ENCODE measurements around the gene SLC25A11.
"Not testable (repeated sequence)": the region's sequence is repeated elsewhere in the genome, so short reads cannot be mapped to it uniquely, and the experiment has no call there.

Gene SLC25A11

DNA sequence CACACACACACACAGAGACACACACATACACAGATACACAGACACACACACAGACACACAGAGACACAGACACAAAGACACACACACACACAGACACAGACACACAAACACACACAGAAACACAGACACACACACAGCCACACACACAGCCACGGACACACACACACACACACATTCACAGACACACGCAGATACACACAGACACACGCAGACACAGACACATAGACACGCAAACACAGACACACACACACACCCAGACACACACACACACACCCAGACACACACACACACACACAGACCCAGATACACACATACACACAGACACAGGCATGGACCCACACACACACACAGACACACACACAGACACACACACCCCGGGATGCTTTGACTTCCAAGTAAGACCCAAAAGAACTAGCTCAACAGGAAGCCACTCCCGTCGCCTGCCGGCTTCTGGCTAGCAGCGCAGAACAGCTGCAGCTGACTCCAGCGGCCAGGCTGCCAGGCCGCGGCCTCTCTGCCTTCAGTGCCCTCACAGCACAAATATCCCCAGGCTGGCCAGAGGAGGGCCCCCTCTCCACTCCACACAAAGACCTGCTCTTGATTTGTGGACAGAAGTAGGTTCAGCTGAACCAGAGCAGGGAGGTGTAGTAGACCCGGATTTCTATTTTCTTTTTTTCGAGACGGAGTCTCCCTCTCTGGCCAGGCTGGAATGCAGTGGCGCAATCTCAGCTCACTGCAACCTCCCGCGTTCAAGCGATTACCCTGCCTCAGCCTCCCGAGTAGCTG, 30.9 kb downstream of the SLC25A11 start:
- FAIRE-seq, result peak; percentile 53

DNA sequence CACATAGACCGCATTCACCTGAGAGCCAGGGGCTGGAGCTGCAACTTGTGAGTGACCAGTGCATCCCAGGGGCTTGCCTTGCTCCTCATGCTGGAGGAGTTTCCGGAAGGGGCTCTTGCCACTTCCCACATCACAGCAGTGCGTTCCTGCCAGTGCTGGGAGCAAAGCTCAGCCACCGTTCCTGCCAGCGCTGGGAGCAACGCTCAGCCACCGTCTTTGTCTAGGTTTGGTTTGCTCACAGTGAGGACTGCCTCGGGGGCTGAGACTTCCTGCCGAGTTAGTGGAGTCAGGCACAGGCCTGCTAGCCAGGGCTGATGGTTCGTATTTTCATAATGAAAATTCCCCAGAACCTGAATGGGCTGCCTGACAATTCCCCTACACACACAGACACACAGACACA, 31.5 kb downstream of the SLC25A11 start:
- FAIRE-seq, result no peak

DNA sequence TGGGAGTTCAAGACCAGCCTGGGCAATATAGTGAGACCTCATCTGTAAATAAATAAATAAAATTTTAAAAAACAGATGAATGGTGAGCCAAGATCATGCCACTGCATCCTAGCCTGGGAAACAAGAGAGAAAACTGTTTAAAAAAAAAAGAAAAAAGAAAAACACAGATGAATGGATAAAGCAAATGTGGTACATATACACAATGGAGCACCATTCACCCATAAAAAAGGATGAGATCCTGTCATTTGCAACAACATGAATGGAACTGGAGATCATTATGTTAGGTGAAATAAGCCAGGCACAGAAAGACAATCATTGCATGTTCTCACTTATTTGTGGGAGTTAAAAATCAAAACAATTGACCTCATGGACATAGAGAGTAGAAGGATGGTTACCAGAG, 33.2 kb downstream of the SLC25A11 start:
- not testable (repeated sequence) for FAIRE-seq

- FAIRE-seq, result no peak
Observed at GRCh38 chr17:4903051-4903818, 36.6 kb downstream of the SLC25A11 start, which contains the start of gene CHRNE. TSS of gene CHRNE (minus strand) at chr17:4903098. CDS start at chr17:4903063, 35 bp downstream.

GRCh38 chr17:4902540-4902939, 37.3 kb downstream of the SLC25A11 start:
- no peak for FAIRE-seq

GRCh38 chr17:4901648-4902344, 38.0 kb downstream of the SLC25A11 start:
- FAIRE-seq, result no peak

DNA sequence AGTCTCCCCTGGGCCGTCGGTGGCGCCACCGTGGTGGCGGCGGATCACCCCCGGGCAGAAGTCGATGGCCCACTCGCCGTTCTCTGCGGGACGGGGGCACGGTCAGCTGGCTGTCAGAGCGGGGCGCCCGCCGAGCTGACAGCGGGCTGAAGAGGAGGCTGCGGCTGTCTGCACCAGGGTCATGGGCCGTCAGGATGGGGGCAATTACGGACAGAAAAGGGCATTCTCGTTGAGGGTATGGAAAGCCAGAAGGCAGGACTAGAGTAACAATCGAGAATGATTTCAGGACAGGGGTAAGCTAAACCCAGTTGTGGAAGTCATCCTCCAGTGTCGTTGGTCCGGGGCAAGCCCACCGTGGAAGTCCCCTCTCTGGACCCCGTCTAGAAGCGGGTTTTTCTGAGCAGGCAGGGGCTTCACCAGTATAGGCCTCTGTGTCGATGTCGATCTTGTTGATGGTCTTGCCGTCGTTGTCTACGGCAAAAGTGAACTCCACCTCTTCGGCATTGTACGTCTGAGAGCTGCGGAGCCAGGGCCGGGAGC, 38.7 kb downstream of the SLC25A11 start:
- FAIRE-seq, result no peak

DNA sequence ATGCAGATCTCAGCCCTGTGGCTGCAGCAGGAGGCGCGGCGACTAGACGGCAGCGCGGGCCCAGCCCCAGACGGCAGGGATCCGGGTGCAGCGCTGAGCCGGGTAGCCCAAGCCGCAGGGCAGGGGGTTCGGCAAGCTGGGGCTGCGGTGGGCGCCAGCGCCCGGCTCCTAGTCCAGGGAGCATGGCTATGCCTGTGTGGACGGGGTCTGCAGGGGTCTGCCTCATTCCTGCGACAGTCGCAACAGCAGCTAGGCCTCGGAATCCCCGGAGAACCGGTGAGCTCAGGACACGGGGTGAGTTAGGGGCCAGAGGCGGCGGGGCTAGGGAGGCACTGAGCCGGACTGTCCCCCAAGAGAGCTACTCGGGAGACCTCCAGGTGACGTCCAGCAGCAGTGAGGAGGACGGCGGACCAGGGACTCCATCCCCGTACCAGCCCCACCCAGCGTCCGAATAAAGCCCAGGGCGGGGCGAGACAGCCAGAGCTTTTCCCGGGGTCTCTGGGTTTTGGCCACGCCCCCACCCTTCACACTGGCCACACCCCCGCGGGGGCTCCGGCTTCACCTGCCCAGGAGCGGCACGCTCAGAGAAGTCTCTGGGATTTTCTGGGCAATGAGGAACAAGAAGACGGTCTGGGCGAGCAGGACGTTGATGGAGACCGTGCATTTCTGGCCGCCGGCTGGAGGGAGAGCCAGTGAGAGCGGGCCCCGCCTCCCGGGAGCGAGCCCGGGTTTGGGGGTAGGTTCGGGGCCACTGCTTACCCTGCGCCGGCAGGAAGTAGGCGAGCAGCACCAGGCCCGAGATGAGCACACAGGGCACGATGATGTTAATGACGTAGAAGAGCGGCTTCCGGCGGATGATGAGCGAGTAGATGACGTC, 39.4 kb downstream of the SLC25A11 start:
- no peak for FAIRE-seq

GRCh38 chr17:4899341-4900230, 40.3 kb downstream of the SLC25A11 start, which contains the start of gene C17orf107:
TSS of gene C17orf107 (plus strand) at chr17:4899536. CDS start at chr17:4899763, 227 bp downstream.
- no peak for FAIRE-seq

DNA sequence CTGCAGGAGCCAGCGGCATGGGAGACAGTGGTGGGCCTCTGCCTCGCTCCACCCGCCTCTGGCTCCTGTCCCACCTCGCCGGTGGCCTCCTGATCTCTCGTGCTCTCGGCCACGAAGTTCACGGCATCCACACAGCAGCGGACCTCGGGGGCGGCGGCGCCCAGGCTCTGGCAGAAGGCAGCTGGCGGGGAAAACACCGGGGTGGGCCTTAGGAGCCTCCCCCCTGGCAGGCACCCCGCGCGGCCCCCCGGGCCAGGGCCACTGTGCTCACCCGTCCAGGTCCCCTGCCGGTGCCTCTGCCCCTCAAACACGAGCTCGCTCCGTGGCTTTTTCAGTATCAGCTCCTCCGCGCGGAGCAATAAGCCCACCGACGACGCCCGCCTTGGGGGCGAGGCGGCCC, 40.9 kb downstream of the SLC25A11 start:
- no peak for FAIRE-seq

- no peak for FAIRE-seq
Observed at GRCh38 chr17:4898351-4898750, 41.5 kb downstream of the SLC25A11 start.

DNA sequence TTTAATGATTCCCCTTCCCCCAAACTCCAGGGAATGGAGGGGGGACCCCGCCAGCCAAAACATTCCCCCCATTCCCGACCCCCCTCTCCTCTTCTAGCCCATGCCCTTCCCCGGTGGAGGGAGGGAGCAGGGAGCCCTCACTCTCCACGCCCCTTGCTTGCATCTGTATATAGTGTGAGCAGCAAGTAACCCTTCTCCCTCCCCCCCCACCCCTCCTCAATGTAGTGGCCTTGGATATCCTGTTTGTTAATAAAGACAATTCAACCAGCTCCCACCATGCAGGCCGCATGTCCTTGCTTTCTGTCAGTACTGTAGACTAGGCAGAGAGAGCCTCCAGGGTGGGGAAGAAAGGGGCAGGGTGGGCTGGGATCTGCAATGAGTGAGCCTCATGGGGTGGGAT, 42.1 kb downstream of the SLC25A11 start:
- FAIRE-seq, result no peak

- no peak for FAIRE-seq
Observed at GRCh38 chr17:4897198-4897687, 42.6 kb downstream of the SLC25A11 start.

GRCh38 chr17:4896332-4897197, 43.3 kb downstream of the SLC25A11 start:
- no peak for FAIRE-seq

- FAIRE-seq, result no peak
Observed at GRCh38 chr17:4895657-4896331, 44.1 kb downstream of the SLC25A11 start.

- FAIRE-seq, result no peak
Observed at GRCh38 chr17:4895121-4895520, 44.7 kb downstream of the SLC25A11 start.

DNA sequence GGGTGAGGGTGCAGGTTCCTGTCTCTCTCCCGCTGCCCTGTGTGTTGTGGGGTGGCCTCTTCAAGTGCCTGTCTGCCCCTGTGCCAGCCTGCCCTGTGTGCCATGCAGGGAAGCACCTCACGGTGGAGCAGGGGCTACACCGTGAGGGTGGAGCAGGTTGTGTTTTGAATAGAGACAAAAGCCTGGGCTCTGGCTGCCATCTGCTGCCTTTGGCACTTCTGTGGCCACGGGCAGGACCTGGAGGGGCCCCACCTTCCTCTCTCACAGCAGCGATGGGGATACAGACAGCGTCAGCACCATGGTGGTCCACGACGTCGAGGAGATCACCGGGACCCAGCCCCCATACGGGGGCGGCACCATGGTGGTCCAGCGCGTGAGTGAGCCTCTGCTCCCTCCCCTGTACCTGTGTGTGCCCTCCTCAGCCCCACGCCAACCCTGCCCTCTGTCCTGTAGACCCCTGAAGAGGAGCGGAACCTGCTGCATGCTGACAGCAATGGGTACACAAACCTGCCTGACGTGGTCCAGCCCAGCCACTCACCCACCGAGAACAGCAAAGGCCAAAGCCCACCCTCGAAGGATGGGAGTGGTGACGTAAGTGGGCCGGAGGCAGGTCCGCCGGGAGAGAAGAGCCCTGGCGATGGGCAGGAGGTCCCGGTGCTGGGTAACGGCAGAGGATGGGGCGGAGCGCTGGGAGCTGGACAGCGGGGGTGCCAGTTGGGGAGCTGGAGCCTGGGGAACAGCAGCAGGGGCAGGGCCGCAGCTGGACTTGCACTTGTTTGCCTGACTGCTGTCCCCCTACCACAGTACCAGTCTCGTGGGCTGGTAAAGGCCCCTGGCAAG, 45.9 kb downstream of the SLC25A11 start:
- no peak for FAIRE-seq

DNA sequence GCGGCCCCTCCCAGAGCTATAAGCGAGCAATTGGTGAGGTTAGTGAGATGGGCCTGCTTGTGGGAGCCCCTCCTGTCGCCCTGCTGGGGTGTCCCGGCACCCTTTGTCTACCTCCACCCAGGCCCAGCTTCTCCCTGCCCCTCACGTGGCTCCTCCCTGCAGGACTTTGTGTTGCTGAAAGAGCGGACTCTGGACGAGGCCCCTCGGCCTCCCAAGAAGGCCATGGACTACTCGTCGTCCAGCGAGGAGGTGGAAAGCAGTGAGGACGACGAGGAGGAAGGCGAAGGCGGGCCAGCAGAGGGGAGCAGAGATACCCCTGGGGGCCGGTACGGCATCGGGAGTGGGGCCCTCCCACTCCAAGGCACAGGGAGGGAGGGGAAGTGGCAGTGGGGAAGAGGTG, 46.6 kb downstream of the SLC25A11 start:
- FAIRE-seq, result no peak
